ENCODE data around the gene NUBPL. TPM values are rescaled to one million over a fixed set of nuclear protein-coding genes. Genes with fewer than 3 reads are reported as not detected.
"Not testable (repeated sequence)": the region's sequence is repeated elsewhere in the genome, so short reads cannot be mapped to it uniquely, and the experiment has no call there.

Gene NUBPL
- total RNA-seq, 1 donor from 2014 or later = 27.0 TPM

DNA sequence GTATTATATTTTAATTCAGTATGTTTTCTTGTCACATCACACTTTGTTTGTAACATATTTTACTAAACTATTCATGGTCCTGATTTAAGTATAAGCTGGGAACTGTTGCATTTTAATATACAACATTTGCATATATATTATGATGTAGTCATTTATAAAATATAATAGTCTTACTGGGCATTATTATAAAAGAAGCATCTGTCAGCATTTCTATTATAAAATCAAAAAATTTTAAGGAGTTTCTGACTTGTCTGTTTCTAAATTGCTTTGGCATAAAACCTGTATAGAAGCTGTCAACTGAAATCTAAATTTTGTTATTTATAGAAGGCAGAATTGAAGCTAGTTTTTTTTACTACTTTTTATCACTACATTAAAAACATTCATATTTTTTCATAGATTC is 166.6 kb downstream of the NUBPL start:
- no peak for DNase-seq (ENCODE audit: low spot score)

DNA sequence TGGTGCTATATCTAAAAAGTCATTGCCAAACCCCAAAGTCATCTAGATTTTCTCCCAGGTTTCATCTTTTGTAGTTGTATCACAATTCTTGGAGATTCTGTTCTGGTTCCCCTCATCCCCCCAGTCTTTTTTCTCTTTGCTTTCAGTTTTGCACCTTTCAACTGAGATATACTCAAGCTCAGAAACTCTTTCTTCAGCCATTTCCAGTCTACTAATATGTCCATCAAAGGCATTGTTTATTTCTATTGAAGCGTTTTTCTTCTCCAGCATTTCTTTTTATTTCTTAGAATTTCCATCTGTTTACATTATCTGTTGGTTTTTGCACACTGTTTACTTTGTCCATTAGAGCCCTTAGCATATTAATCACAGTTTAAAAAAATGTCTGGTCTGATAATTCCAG is 179.5 kb downstream of the NUBPL start:
- no peak for DNase-seq (ENCODE audit: low spot score)

DNA sequence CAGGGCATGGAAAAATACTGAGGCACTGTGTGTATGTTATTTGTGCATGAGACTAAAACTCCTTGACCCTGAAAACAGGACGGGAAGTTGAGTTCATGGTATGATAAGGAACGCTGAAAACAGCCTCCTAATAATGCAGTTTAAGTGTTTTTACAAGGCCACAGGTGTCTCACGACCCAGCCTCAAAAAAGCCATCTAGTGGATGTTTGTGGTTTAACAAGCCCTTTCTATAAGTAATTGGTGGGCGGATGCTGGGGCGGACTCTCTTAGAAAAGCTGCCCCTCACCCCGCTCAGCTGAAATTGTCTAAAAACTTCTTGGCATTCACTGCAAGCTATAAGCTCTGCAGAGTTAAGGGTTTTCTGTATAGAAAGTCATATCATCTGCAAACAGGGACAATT is 184.5 kb downstream of the NUBPL start:
- DNase-seq (ENCODE audit: low spot score) = no peak

DNA sequence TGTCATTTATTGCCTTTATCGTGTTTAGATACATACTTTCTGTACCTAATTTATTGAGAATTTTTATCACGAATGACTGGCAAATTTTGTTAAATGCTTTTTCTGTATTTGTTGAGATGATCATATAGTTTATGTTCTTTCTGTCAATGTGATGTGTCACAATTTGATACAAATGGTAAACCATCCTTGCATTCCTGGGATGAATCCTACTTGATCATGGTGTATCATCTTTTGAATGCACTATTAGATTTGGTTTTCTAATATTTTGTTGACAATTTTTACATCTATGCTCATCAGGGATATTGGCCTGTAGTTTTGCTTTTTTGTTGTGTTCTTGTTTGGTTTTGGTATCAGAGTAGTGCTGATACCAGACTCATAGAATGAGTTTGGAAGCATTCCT is 185.1 kb downstream of the NUBPL start:
- DNase-seq (ENCODE audit: low spot score) = no peak

DNA sequence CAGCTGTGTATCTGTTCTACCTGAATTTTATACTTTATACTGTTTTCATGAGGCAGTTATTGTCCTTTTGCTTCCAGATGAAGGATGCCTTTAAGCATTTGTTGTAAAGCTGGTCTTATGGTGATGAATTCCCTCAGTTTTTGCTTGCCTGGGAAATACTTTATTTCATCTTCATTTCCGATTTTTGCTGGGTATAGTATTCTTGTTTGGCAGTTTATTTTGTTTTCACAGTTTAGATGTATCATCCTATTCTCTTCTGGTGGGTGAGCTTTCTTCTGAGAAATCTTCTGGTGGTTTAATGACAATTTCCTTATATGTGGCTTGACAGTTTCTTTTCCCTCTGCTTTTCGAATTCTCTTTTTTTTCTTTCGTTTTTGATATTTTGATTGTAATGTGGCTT is 188.1 kb downstream of the NUBPL start:
- DNase-seq (ENCODE audit: low spot score) = no peak

DNA sequence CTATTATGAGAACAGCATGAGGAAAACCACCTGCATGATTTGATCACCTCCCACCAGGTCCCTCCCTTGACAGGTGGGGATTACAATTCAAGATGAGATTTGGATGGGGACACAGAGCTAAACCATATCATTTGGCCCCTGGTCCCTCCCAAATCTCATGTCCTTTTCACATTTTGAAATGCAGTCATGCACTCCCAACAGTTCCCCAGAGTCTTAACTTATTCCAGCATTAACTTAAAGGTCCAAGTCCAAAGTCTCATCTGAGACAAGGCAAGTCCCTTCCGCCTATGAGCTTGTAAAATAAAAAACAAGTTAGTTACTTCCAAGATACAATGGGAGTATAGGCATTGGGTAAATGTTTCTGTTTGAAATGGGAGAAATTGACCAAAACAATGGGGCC is 189.8 kb downstream of the NUBPL start:
- DNase-seq (ENCODE audit: low spot score) = not testable (repeated sequence)

DNA sequence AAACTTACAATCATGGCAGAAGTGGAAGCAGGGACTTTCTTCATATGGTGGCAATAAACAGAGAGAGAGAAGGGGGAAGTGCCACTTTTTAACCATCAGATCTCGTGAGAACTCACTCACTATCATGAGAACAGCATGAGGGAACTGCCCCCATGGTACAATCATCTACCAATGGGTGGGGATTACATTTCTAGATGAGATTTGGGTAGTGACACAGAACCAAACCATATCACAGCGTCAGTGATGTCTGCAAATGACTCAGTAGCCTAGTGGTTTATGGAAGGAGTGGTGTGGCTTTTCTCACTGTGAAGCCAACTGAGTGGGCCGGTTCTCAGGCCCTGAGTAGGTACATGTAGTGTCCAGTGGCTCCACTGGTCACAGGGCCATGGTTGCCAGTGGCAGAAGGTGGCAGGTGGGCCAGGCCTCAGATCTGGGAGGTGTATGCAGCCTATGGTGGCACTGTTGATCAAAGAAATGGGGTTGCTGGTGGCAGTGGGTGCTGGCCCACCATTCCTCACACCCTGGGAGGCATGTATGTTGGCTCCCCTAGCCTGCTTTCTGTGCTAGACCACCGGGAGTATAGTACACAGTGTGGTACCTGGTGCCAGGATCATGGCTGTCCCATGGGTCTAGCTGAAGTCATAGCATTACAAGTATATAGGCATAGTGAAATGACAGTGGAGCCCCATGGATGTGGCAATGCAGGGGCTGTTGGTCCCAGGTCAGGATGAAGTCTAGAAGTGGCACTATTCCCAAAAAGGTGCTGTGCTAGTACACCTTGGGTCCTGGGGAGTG is 191.9 kb downstream of the NUBPL start:
- DNase-seq (ENCODE audit: low spot score) = no peak

DNA sequence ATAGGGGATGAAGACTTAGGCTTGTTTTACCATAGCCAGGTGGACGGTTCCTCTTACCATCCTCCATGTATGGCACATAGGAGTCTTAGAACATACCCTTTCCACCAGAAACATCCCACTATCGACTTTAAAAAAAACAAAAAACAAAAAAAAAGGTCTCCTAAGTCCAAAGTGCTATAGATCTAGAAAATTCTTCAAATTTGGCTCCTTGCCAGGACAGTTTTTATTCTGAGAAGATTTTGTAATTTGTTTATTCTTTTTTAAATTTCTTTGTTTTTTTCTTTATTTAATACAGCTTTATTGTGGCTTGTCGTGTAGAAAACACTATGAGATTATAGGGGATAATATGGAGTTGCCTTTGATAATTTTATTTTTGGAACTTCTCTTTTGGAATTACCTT is 197.7 kb downstream of the NUBPL start:
- DNase-seq (ENCODE audit: low spot score) = no peak

DNA sequence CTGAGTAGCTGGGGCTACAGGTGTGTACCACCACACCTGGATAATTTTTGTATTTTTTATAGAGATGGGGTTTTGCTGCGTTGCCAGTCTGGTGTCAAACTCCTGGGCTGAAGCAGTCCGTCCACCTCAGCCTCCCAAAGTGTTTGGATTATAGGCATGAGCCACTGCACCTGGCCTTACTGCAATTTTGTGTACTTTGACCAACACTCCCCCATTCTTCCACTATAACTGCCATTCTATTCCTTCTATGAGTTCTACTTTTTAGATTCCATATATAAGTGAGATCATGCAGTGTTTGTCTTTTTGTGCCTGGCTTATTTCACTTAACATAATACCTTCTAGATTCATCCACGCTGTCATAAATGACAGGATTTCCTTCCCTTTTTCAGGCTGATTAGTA is 199.1 kb downstream of the NUBPL start:
- no peak for DNase-seq (ENCODE audit: low spot score)

DNA sequence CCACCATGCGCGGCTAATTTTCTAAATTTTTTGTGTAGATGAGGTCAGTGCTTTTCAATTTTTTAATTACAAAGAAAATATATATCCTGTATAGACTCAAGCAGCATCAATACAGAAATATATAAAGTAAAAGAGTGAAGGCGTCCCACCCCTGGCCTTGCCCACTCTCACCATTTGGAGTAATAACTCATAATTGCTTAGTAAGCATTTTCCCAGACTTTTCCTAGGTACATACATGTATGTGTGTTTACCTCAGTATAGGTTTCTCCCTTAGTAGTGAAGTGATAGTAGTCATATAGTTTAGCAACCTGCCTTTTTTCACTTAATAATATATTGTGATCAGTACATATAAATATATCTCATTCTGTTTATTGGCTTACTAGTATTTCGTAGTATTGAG is 200.1 kb downstream of the NUBPL start:
- DNase-seq (ENCODE audit: low spot score) = no peak

DNA sequence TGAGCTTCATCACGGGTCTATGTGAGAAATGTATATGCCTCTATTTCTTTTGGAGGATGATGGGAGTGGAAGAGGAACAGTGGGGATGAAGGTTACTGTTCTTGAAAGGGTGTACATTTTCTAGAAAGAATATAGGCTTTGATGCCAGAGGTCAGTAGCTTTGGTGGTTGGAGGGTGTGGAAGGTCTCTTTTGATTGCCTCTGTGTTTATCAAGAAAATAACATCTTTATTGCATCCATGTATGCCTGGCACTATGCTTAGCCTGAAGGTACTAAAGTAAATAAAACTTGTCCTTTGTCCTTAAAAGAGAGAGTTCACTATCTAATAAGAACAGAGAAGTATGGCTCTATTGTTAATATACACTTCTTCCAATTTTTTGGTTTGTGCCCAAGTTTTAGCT is 201.8 kb downstream of the NUBPL start:
- DNase-seq (ENCODE audit: low spot score) = no peak

DNA sequence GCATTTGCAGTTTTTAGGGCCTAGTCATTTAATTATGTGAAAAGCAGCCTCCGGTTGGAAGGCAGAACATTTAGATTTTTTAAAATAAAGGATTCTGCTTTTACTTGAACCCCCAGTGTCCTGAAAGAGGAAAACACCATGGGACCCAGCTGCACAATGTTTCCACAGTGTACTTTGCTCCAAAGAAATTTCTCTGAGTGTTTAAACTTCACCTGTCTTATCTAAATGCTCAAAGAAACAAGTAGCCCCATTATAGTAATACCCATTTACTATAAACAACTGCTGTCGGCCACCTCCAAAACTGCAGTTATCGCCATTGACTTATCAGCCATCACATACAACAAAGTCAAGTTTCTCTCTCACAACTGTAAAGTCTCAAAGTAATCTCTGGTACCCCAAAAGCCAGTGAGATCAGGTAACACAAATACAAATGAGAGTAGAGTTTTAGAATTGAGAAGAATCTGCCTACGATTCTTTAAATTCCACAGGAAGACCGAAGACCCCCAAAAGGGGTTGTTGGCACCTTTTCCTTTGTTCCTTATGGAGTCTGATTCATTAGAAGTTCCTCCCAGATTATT is 205.2 kb downstream of the NUBPL start:
- no peak for DNase-seq (ENCODE audit: low spot score)

DNA sequence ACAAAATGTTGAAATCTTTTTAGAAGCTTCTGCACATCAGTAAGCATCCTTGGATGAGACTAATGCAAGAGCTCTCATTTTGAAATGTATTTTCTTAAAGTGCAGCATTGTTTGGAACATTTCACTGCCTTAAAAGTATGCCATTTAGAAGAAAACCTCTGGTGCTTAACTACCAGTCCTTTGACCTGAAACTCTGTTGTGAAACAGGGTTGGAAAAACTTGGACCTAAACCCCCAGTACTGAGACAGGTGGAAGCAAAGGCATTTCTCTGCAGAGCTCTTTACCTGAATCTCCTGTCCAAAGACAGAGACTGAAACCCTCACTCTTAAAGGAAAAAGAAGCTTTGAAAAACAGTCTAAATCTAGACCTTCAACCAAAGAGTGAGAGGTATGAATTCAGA is 207.2 kb downstream of the NUBPL start:
- DNase-seq (ENCODE audit: low spot score) = no peak

DNA sequence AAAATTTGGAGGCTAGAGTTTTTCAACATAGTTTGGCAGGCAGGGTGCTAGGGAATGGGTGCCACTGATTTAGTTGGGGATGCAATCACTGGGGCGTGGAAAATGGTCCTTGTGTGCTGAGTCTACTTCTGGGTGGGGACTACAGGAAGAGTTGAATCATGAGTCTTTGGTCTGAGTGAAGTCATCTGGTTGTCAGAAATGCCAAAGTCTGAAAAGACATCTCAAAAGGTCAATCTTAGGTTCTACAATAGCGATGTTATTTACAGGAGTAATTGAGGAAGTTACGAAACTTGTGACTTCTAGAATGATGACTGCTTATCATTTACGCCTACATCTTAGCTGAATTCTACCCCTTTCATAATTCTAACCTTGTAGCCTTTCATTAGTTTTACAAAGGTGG is 209.1 kb downstream of the NUBPL start:
- DNase-seq (ENCODE audit: low spot score) = no peak

DNA sequence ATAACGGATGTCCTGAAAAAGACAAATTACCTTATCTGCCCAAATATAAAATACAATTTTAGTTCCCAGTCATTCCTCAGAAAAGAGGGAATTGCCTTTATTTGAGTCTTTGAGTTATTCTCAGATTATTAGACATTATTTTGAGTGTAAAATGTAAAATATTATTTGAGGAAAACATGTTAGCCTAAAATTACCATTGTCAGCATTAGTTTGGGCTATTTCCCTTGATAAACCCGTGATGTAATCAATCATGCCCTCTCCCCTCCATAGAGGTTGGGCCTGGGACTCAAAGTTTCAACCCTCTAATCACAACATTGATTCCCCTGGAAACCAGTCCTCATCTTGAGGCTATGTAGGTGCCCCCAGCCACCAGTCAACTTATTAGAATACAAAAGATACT is 213.4 kb downstream of the NUBPL start:
- DNase-seq (ENCODE audit: low spot score) = no peak

DNA sequence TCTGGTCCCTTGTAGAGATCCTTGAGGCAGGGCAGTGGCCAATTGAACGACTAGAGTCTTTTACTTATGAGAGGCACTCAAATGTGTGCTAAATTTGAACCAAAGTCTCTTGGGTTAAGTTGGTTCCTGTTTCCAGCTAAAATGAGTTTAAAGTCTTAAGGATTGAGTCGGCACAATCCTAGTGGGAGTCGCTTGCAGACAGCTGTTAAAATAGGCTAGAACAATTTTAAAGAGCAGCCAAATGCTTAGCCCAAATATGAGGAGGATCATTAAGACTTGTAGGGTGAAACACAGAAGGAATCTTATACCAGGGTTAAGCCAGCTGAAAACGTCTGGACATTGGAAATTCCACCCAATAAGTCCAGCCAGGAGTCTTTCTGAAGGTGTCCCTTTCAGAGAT is 216.1 kb downstream of the NUBPL start:
- DNase-seq (ENCODE audit: low spot score) = no peak

DNA sequence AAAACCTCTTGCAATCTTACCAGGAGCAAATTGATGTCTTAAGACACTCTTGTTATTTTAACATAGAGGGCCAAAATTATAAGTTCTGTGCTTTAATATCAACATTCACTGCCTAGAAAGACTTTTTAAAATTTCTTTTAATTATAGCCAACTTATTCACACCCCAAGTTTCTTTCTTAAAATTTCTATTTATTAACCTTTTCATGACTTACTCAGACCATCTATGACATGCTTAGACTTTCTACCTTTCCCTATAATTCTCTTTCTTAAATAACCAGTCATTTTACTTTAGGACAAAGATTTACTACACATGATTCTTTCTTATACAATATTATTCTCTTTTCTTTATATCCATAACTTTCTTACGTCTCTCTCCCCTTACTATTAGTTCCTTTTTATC is 220.4 kb downstream of the NUBPL start:
- DNase-seq (ENCODE audit: low spot score) = no peak

DNA sequence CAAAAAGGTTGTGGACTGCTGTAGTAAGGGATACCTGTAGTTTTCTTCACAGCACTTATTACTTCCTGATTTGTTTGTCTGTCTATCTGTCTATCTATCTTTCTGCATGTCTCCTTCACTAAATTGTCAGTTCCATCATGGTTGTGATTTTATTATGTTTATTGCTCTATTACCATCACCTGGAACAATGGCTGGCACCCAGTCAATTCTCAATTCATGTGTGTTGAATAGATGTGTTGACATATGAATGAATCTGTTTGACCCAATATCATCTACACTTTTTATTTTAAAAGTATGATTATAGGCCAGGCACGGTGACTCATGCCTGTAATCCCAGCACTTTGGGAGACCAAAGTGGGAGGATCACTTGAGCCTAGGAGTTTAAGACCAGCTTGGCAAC is 224.4 kb downstream of the NUBPL start:
- no peak for DNase-seq (ENCODE audit: low spot score)

DNA sequence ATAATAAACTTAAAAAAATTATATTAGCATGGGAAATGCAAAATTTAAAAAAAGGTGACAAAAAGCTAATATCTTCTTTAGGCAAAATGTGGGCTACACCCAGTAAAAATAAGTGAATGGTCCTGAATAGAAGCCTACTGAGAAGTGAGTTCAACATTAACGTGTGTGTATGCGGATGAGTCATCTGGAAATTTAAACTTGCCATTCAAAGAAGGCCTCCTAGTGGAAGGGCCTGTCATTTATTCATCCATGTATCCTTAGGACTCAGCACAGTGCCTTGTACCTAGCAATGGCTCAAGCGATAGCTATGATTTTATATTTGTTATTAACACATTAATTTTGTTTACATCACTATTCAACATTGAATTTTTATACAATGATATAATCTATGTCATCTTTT is 226.2 kb downstream of the NUBPL start:
- no peak for DNase-seq (ENCODE audit: low spot score)

DNA sequence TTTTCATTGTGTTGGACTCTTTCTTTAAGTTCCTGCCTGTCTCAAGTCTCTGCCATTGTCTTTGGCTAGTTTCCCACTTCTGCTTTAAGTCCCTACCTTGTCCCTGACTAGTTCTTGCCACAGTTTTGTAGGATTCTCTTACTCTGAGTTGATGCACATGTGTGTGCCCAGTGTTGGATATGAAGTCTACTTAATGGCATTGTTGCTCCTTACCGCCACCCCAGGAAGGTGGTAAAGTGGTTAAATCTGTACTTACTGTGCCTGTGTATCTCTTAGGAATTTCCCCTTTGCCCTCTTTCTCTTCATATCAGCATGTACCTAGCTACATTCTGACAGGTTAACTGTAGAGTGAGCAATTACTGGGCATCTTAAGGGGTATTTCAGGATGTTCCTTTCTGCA is 227.1 kb downstream of the NUBPL start:
- DNase-seq (ENCODE audit: low spot score) = no peak

DNA sequence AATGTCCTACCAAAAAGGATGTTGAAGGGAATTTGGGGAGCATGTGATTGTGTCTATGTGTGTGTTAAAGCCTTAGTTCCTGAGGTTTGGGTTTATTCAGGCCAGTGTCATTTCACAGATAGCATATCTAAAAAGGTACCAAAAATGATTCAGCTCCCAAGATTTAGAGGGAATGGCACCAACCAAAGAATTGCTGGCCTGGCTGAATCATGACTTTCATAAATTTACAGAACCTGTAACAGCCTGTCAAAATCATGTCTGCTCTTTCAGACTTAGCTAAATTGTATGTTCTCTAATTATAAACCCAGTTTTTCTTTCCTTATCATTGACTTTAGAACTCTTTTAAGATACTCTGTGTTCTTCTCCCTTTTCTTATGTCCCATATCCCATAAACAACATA is 231.5 kb downstream of the NUBPL start:
- no peak for DNase-seq (ENCODE audit: low spot score)

DNA sequence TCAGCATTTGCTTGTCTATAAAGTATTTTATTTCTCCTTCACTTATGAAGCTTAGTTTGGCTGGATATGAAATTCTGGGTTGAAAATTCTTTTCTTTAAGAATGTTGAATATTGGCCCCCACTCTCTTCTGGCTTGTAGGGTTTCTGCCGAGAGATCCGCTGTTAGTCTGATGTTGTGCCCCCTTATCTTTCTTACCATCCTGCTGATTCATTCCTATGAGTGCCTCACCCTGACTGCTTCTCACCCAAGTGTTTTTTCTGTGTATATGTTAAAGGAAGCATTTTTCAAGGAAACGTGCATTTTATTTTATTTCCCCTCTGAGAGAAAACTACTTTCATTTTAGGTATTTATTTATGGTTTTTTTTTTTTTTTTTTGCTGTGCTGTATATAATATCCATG is 236.7 kb downstream of the NUBPL start:
- DNase-seq (ENCODE audit: low spot score) = not testable (repeated sequence)

DNA sequence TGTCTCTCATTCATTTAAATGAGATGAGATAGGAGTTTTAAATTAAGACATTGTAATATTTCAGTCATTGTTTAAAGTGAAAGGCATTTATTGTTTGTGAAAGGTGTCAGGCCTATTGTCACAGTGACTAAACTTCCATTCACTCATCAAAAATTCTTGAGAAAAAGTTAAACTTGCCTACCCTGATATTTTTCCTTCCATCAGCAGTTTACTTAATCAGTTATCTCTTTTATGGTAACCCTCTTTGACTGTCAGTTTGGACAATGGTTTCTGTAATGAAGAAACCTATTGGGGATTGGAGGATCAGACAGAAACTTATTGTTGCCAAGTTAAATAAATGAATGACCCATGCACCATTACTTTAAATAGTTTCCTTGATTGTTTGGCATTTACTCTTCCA is 241.6 kb downstream of the NUBPL start:
- no peak for DNase-seq (ENCODE audit: low spot score)

DNA sequence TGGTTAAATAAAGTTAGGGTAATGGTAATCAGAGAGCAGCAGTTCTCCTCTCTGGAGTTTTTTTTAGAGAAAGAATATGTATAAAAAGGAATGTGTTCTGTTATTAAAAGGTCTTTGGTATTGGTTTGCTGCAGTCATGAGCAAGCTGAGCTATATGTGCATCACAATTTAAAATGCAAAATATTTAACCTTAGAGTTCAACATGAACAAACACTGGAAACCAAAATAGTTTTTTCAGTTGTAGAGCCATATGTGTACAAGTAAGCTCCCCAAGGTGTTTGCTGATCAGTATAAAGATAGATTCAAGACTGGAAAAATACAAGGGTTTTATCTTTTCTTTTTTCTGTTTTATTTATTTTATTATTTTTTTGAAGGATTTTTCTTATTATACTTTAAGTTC is 245.0 kb downstream of the NUBPL start:
- DNase-seq (ENCODE audit: low spot score) = no peak

Measured in umbilical cord (tissue), 2 donors.